Ramos (cell line): ENCODE data around the gene BRWD1.
"Not testable (repeated sequence)": the region's sequence is repeated elsewhere in the genome, so short reads cannot be mapped to it uniquely, and the experiment has no call there.

Source experiments
- in situ Hi-C: fragments of 300-500 bp; cut with MboI; formaldehyde crosslinking; loops from one replicate; pipeline ENCODE4 v1.14.3; 2022; ENCODE audit warnings: low sequenced_read_pairs; ENCODE audit not compliant: unreplicated experiment

Gene BRWD1

GRCh38 chr21:39181205-39181818, 132.1 kb downstream of the BRWD1 start:
- in situ Hi-C loops, result loop anchor here (25.0 kb wide), 1 partner anchor 206 kb away; a partner anchor contains a TSS

GRCh38 chr21:39180429-39181019, 132.9 kb downstream of the BRWD1 start:
- in situ Hi-C loops, result loop anchor here (25.0 kb wide), 1 partner anchor 207 kb away; a partner anchor contains a TSS

- in situ Hi-C loops, result loop anchor here (25.0 kb wide), 1 partner anchor 209 kb away; a partner anchor contains a TSS
Measured at GRCh38 chr21:39178421-39178820, 135.0 kb downstream of the BRWD1 start.

GRCh38 chr21:39176271-39176709, 137.1 kb downstream of the BRWD1 start:
- in situ Hi-C loops, result loop anchor here (25.0 kb wide), 1 partner anchor 211 kb away; a partner anchor contains a TSS

- in situ Hi-C loops, result loop anchor here (25.0 kb wide), 1 partner anchor 212 kb away; a partner anchor contains a TSS
Measured at GRCh38 chr21:39175665-39176064, 137.8 kb downstream of the BRWD1 start.

- in situ Hi-C loops, result loop anchor here (25.0 kb wide), 1 partner anchor 212 kb away; a partner anchor contains a TSS
Measured at GRCh38 chr21:39175154-39175553, 138.3 kb downstream of the BRWD1 start.

- in situ Hi-C loops, result no loop called here
Measured at GRCh38 chr21:39173716-39174680, 139.4 kb downstream of the BRWD1 start.

GRCh38 chr21:39169906-39170305, 143.5 kb downstream of the BRWD1 start:
- in situ Hi-C loops, result no loop called here

- in situ Hi-C loops, result no loop called here
Measured at GRCh38 chr21:39168800-39169199, 144.6 kb downstream of the BRWD1 start.

- in situ Hi-C loops, result no loop called here
Measured at GRCh38 chr21:39164523-39164922, 148.9 kb downstream of the BRWD1 start.

- in situ Hi-C loops, result no loop called here
Measured at GRCh38 chr21:39161064-39161463, 152.4 kb downstream of the BRWD1 start.

- in situ Hi-C loops, result no loop called here
Measured at GRCh38 chr21:39159342-39160063, 153.9 kb downstream of the BRWD1 start.

GRCh38 chr21:39157241-39157640, 156.2 kb downstream of the BRWD1 start:
- in situ Hi-C loops, result not testable (repeated sequence)

- in situ Hi-C loops, result no loop called here
Measured at GRCh38 chr21:39156024-39156423, 157.4 kb downstream of the BRWD1 start.

- in situ Hi-C loops, result no loop called here
Measured at GRCh38 chr21:39155578-39155977, 157.9 kb downstream of the BRWD1 start.

- in situ Hi-C loops, result no loop called here
Measured at GRCh38 chr21:39153842-39154241, 159.6 kb downstream of the BRWD1 start.

- in situ Hi-C loops, result no loop called here
Measured at GRCh38 chr21:39153373-39153772, 160.1 kb downstream of the BRWD1 start.

- in situ Hi-C loops, result no loop called here
Measured at GRCh38 chr21:39152271-39152670, 161.2 kb downstream of the BRWD1 start.

GRCh38 chr21:39150877-39151276, 162.6 kb downstream of the BRWD1 start:
- in situ Hi-C loops, result no loop called here

GRCh38 chr21:39150316-39150715, 163.1 kb downstream of the BRWD1 start:
- in situ Hi-C loops, result no loop called here
